Measurements from ENCODE around the gene SELE.

DNA sequence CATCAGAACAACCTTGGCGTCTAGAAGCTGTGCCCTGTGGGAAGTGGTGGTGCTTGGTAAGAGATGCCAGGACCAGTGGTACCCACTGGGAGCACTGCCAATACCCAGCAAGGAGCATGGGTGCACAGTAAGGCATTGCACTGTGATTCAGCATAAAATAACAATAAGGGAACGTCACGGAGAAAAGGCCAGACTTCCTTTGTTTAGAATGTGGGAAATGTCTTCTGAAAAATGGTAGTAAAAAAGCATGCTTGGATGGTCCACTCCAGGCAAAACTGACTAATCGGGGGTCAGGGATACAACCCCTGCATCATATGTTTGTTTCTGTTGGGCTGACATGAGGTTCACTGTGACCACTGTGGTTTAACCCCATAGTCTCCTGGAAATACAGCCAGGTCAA is 46.1 kb upstream of the SELE start:
- TF ChIP-seq POLR2A (IDR thresholded peaks at IDR 0.05; ENCODE audit: low read depth, low read length) (no peak), POLR2AphosphoS5 (IDR thresholded peaks at IDR 0.05; ENCODE audit: low read depth, low read length) (no peak), POU2F2 (IDR thresholded peaks at IDR 0.05; ENCODE audit: low read depth, low read length) (no peak), TAF1 (IDR thresholded peaks at IDR 0.05; ENCODE audit: low read depth, low read length) (no peak)
